Measurements from ENCODE around the gene SLC9A6.
"Not testable (repeated sequence)": the region's sequence is repeated elsewhere in the genome, so short reads cannot be mapped to it uniquely, and the experiment has no call there.

Gene SLC9A6

GRCh38 chrX:136065044-136065671, 79.9 kb downstream of the SLC9A6 start:
- DNase-seq (ENCODE audit: low read depth) = no peak
- no peak for TF ChIP-seq CTCF (IDR thresholded peaks at IDR 0.05; ENCODE audit: insufficient read depth, low read depth, low read length, missing control alignments)
- H3K4me3 ChIP-seq (ENCODE audit: low read depth, low read length) = no peak overlapping the region

- no peak for DNase-seq (ENCODE audit: low read depth)
- no peak overlapping the region for H3K4me3 ChIP-seq (ENCODE audit: low read depth, low read length)
- TF ChIP-seq CTCF (IDR thresholded peaks at IDR 0.05; ENCODE audit: insufficient read depth, low read depth, low read length, missing control alignments) = no peak
Observed at GRCh38 chrX:136067097-136067496, 81.9 kb downstream of the SLC9A6 start.

- H3K4me3 ChIP-seq (ENCODE audit: low read depth, low read length) = no peak overlapping the region
- TF ChIP-seq CTCF (IDR thresholded peaks at IDR 0.05; ENCODE audit: insufficient read depth, low read depth, low read length, missing control alignments) = no peak
Observed at GRCh38 chrX:136067966-136068365, 82.7 kb downstream of the SLC9A6 start.

GRCh38 chrX:136076942-136077341, 91.7 kb downstream of the SLC9A6 start:
- TF ChIP-seq CTCF (IDR thresholded peaks at IDR 0.05; ENCODE audit: insufficient read depth, low read depth, low read length, missing control alignments) = no peak
- H3K4me3 ChIP-seq (ENCODE audit: low read depth, low read length) = no peak overlapping the region
- no peak for DNase-seq (ENCODE audit: low read depth)

More at GRCh38 chrX:136067966-136068365, 82.7 kb downstream of the SLC9A6 start:
- no peak for DNase-seq (ENCODE audit: low read depth)

GRCh38 chrX:136080766-136081165, 95.5 kb downstream of the SLC9A6 start:
- H3K4me3 ChIP-seq (ENCODE audit: low read depth, low read length) = no peak overlapping the region
- TF ChIP-seq CTCF (IDR thresholded peaks at IDR 0.05; ENCODE audit: insufficient read depth, low read depth, low read length, missing control alignments) = no peak
- no peak for DNase-seq (ENCODE audit: low read depth)

- DNase-seq (ENCODE audit: low read depth) = no peak
- TF ChIP-seq CTCF (IDR thresholded peaks at IDR 0.05; ENCODE audit: insufficient read depth, low read depth, low read length, missing control alignments) = no peak
- no peak overlapping the region for H3K4me3 ChIP-seq (ENCODE audit: low read depth, low read length)
Observed at GRCh38 chrX:136086521-136086920, 101.3 kb downstream of the SLC9A6 start.

GRCh38 chrX:136091898-136092297, 106.7 kb downstream of the SLC9A6 start:
- DNase-seq (ENCODE audit: low read depth); H3K4me3 ChIP-seq (ENCODE audit: low read depth, low read length): not testable (repeated sequence)

All from GM12865 (cell line).